ENCODE data around the gene ALPK1.
"Not testable (repeated sequence)": the region's sequence is repeated elsewhere in the genome, so short reads cannot be mapped to it uniquely, and the experiment has no call there.

The ALPK1 gene

DNA sequence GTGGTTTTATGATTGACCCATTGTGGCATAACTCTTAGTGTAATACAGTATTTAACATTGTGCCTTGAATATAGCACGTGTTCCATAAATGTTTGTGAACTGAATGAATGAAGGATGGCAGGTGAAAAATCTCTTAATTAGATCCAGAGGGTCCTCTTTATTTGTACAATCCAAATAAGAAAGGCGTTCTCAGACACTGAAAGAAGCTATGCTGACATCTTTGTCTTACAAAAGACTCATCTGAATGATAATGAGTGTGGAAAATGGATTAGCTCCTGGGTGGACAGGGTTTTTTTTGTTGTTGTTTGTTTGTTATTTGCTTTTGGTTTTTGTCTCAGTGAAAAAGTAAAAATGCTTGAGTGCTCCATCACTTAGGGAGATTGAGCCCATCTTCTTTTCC lies 156.2 kb downstream of the ALPK1 start:
- no peak overlapping the region for H3K4me3 ChIP-seq (ENCODE audit: control insufficient read depth, low read depth, low read length)
- DNase-seq (ENCODE audit: low read depth) = no peak
- TF ChIP-seq, protein P1, sequence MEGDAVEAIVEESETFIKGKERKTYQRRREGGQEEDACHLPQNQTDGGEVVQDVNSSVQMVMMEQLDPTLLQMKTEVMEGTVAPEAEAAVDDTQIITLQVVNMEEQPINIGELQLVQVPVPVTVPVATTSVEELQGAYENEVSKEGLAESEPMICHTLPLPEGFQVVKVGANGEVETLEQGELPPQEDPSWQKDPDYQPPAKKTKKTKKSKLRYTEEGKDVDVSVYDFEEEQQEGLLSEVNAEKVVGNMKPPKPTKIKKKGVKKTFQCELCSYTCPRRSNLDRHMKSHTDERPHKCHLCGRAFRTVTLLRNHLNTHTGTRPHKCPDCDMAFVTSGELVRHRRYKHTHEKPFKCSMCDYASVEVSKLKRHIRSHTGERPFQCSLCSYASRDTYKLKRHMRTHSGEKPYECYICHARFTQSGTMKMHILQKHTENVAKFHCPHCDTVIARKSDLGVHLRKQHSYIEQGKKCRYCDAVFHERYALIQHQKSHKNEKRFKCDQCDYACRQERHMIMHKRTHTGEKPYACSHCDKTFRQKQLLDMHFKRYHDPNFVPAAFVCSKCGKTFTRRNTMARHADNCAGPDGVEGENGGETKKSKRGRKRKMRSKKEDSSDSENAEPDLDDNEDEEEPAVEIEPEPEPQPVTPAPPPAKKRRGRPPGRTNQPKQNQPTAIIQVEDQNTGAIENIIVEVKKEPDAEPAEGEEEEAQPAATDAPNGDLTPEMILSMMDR (IDR thresholded peaks at IDR 0.05; ENCODE audit: control insufficient read depth, insufficient read depth, low read depth, low read length, missing control alignments) = no peak

DNA sequence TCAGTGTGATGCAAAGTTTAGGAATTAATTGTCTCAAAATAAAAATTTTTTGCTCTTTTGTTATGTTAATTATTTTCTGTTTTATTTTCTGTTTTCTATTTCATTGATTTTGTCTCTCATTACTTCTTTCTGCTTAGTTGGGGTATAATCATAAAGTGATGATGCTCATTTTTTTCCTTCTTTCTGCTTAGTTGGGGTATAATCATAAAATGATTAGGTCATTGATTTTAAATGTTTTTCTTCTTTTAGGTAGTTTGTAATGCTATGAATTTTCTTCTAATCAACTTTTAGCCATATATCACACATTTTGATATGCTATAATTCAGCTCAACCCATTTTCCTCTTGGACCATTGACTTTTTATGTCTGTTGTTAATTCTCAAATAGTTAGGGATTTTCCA lies 175.1 kb downstream of the ALPK1 start:
- no peak overlapping the region for H3K4me3 ChIP-seq (ENCODE audit: control insufficient read depth, low read depth, low read length)
- TF ChIP-seq, protein P1 (IDR thresholded peaks at IDR 0.05; ENCODE audit: control insufficient read depth, insufficient read depth, low read depth, low read length, missing control alignments) = no peak
- DNase-seq (ENCODE audit: low read depth) = no peak

GRCh38 chr4:112473985-112474384 lies 176.8 kb downstream of the ALPK1 start:
- DNase-seq (ENCODE audit: low read depth) = no peak
- no peak overlapping the region for H3K4me3 ChIP-seq (ENCODE audit: control insufficient read depth, low read depth, low read length)
- TF ChIP-seq, protein P1 (IDR thresholded peaks at IDR 0.05; ENCODE audit: control insufficient read depth, insufficient read depth, low read depth, low read length, missing control alignments) = no peak

DNA sequence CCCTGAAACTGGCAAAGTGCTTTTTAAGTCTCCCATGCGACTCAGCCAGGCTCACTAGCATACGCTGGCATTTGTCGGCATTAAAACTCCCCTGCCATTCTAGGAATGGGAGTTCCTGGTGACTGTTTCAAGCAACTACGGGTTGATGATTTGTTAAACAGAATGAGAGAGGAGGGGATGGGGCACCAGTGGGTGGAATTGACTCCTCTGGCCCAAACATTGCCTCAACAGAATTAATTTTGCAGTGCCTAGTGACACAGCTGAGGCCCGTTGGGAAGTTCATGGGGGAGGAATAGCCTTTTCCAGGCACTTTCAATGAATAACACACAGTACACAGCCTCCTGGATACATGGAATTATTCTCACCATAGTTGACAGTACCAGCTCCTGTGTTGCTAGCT lies 188.8 kb downstream of the ALPK1 start:
- DNase-seq (ENCODE audit: low read depth) = no peak
- H3K4me3 ChIP-seq (ENCODE audit: control insufficient read depth, low read depth, low read length) = no peak overlapping the region
- TF ChIP-seq, protein P1 (IDR thresholded peaks at IDR 0.05; ENCODE audit: control insufficient read depth, insufficient read depth, low read depth, low read length, missing control alignments) = no peak

DNA sequence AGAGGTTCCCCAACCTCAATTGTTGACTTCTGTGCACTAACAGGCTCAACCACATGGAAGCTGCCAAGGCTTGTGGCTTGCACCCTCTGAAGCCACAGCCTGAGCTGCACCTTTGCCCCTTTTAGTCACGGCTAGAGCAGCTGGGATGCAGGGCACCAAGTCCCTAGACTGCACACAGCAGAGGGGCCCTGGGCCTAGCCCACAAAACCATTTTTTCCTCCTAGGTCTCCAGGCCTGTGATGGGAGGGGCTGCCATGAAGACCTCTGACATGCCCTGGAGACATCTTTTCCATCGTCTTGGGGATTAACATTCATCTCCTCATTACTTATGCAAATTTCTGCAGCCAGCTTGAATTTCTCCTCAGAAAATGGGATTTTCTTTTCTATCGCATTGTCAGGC lies 193.6 kb downstream of the ALPK1 start:
- DNase-seq (ENCODE audit: low read depth); H3K4me3 ChIP-seq (ENCODE audit: control insufficient read depth, low read depth, low read length): not testable (repeated sequence)
